ENCODE results near the gene PRRC1.

- no peak for TF ChIP-seq EP300 (IDR thresholded peaks at IDR 0.05)
- TF ChIP-seq CTCF (IDR thresholded peaks at IDR 0.05): no peak
- TF ChIP-seq POLR2A (IDR thresholded peaks at IDR 0.05): no peak
Observed at GRCh38 chr5:127582773-127583370, 65.4 kb downstream of the PRRC1 start.
